IgD-negative memory B cell (primary cell): ENCODE data around the gene ENPP1. TPM values are rescaled to one million over a fixed set of nuclear protein-coding genes. Genes with fewer than 3 reads are reported as not detected.

ENCODE experiments used
- H3K27ac Mint-ChIP-seq, 3 donors: one replicate each; pipeline ENCODE4 v1.8.0; 2020 to 2022; ENCODE audit warnings: mild to moderate bottlenecking in 3 of 3, mixed read lengths in 3 of 3, moderate library complexity in 1 of 3
- H3K27me3 Mint-ChIP-seq: one replicate; pipeline ENCODE4 v1.8.0; 2021; ENCODE audit warnings: mixed read lengths
- H3K36me3 Mint-ChIP-seq: one replicate; pipeline ENCODE4 v1.8.0; 2020; ENCODE audit warnings: mild to moderate bottlenecking, mixed read lengths
- H3K4me1 Mint-ChIP-seq, 3 donors: one replicate each; pipeline ENCODE4 v1.8.0; 2020 to 2022; ENCODE audit warnings: mixed read lengths in 3 of 3, mild to moderate bottlenecking in 1 of 3
- H3K4me3 Mint-ChIP-seq, 4 donors: one replicate each; pipeline ENCODE4 v1.8.0; 2020 to 2022; ENCODE audit warnings: mild to moderate bottlenecking in 4 of 4, mixed read lengths in 4 of 4, moderate library complexity in 3 of 4
- H3K9me3 Mint-ChIP-seq, 3 donors: one replicate each; pipeline ENCODE4 v1.8.0; 2020 to 2021; ENCODE audit warnings: mixed read lengths in 3 of 3, mild to moderate bottlenecking in 1 of 3
- polyA plus RNA-seq: library from polyadenylated mRNA; unstranded; fragments of 300-500 nt; fragmentation: Illumina TruSeq; gene quantifications from one replicate; pipeline ENCODE4 v1.2.3, GENCODE V29; 2021

Gene ENPP1
- polyA plus RNA-seq, 1 donor from 2014 or later, result 0.34 TPM

DNA sequence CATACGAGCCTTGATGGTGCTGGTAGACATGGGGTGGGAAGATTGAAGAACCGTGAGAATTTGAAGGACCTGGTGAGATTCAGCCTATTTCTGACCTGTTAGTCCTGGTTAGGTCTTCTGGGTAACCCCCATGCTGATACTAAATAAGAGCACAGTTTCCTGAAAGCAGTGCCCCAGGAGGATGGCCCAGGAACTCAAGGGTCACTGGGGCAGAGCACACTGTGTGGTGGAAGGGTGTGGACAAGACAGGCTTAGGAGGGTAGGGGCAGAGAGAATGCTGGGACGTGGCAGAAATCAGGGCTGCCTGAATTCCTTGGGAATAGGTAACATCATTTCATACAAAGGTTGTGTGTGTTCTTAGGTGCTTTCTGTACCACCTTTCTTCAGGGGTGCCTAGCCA is 31.9 kb upstream of the ENPP1 start:
- peaks cover 1% of the 10 kb centered on the region for H3K27me3 Mint-ChIP-seq
- H3K4me1 Mint-ChIP-seq, result no peaks in the 10 kb centered on the region
- H3K27ac Mint-ChIP-seq, result peak overlapping the region in 1 of 3 donors; percentile 24
- no peak overlapping the region for H3K4me3 Mint-ChIP-seq
- H3K9me3 Mint-ChIP-seq, result no peaks in the 10 kb centered on the region
- no peaks in the 10 kb centered on the region for H3K36me3 Mint-ChIP-seq

DNA sequence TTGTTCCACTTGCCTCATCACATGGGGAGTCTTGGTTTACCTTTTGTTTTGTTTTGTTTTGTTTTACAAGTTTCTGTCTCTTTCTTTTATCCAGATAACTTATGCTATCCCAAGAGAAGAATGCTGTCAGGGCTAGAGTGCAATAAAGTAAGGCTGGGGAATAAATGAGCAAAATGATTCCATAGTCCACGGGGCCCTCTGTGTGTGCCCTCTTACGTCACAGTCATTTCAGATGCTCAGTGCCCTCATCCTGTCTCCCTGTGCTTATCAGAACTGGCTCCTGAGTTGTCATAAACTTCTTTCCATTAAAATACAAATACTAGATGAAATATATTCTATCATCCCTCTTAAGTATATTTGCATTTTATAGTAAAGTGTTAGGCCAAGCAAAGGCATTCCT is 30.8 kb upstream of the ENPP1 start:
- peaks cover 1% of the 10 kb centered on the region for H3K27me3 Mint-ChIP-seq

DNA sequence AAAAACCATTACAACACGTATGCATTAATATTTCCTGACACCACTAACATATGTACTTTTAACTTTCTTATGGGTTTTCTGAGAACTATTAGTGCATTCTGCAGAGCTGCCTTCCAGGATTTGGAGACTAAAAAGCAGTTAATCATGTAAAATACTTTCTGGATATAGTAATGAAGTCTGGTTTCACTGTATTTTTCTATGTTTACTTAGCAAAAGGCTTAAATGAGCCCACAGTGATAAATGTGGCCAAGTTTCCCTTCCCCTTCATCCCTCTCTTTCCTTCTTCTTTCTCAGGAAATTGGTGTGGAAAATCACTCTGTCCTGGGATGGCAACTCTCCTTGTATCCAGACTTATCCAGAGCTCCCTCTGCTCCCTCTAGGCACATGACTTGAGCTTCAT is 29.7 kb upstream of the ENPP1 start:
- Mint-ChIP-seq H3K36me3 (no peaks in the 10 kb centered on the region), H3K27ac (no peak overlapping the region), H3K4me3 (no peak overlapping the region), H3K27me3 (peaks cover 1% of the 10 kb centered on the region), H3K9me3 (no peaks in the 10 kb centered on the region), H3K4me1 (no peaks in the 10 kb centered on the region)

More for the DNA sequence above, 30.8 kb upstream of the ENPP1 start:
- Mint-ChIP-seq H3K4me3 (no peak overlapping the region), H3K4me1 (no peaks in the 10 kb centered on the region), H3K27ac (no peak overlapping the region), H3K9me3 (no peaks in the 10 kb centered on the region), H3K36me3 (no peaks in the 10 kb centered on the region)

DNA sequence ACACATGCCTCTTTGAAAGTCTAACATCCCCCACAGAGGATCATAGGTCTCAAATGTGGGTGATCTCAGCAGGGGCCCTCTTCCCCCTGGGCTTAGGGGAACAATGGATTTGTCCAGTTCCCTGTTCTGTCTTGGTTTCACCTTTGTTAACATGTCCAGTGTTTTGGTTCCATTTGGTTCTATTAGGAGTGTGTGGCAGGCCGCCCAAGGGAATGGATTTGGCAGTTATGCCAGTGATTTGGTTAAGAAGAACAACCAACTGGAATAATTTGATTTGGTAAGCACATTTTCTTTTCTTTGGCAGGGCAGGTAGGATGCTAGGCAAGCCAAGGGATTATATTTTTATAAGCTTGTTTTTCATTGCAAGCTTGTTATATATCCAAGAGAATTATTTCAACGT is 28.5 kb upstream of the ENPP1 start:
- H3K9me3 Mint-ChIP-seq, result no peaks in the 10 kb centered on the region
- no peaks in the 10 kb centered on the region for H3K4me1 Mint-ChIP-seq
- H3K27me3 Mint-ChIP-seq, result peaks cover 1% of the 10 kb centered on the region
- H3K27ac Mint-ChIP-seq, result peak overlapping the region in 1 of 3 donors; percentile 14
- no peaks in the 10 kb centered on the region for H3K36me3 Mint-ChIP-seq
- no peak overlapping the region for H3K4me3 Mint-ChIP-seq

DNA sequence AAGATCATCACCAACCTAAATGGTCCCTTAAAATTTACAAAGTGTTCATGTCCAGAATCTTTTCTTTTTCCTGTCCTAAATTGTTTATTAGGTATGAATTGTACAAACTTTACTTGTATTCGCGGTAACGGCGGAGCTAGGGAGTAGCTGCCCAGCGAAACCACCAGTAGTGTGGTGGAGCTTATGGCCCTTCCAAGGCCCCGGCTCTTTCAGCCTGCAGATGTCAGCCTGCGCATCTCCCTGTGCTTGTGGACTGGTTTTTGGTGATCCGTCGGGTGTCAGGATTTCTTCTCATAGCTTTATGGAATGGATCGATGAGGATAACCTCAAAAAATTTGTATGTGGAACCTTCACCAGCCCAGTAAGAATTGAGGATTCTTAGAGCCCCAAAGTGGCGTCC is 27.2 kb upstream of the ENPP1 start:
- Mint-ChIP-seq H3K4me1 (no peaks in the 10 kb centered on the region), H3K27me3 (no peaks in the 10 kb centered on the region), H3K27ac (no peak overlapping the region), H3K4me3 (no peak overlapping the region), H3K9me3 (peaks cover 0 to 2% (median 0%) of the 10 kb centered on the region in 3 donors), H3K36me3 (no peaks in the 10 kb centered on the region)

DNA sequence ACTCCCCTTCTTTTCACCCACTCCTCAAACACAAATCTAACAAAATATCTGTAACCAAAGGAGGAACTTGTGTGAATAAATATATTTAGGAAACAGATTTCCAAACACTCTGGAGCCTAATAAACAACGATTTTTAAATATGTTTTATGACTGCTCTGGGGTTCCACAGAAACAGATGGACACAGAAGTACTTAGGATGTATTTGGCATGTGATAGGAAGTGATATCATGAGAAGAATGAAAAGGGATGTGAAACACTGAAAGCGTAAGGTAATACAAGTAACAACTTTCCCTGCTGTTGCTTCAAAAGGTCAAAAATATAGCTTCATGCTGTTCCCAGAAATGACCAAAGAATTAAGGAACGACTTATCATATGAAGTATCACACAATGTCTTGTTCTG is 26.1 kb upstream of the ENPP1 start:
- H3K27ac Mint-ChIP-seq, result no peak overlapping the region
- H3K4me3 Mint-ChIP-seq, result no peak overlapping the region
- no peaks in the 10 kb centered on the region for H3K27me3 Mint-ChIP-seq
- H3K9me3 Mint-ChIP-seq, result peaks cover 0 to 8% (median 4%) of the 10 kb centered on the region in 3 donors
- no peaks in the 10 kb centered on the region for H3K36me3 Mint-ChIP-seq
- no peaks in the 10 kb centered on the region for H3K4me1 Mint-ChIP-seq

DNA sequence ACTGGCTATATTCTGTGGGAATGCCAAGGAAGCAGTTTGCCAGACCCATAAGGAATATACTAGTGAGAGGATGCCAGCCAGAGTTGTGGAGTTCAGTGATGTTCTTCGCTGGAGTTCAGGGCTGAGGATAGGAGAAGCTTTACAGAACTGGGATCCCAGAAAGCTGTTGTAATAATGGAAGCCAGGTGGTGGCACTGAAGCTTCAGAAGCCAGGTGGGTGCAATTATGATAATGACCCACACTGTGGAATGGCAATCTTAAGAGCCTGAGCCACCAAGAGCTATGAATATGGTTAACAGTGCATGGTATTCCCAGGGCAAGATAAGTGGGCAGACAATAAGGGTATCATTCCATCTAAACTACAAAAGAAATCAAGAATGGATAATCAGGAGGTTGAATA is 25.1 kb upstream of the ENPP1 start:
- Mint-ChIP-seq H3K27ac (no peak overlapping the region), H3K4me1 (no peaks in the 10 kb centered on the region), H3K4me3 (no peak overlapping the region), H3K36me3 (no peaks in the 10 kb centered on the region), H3K27me3 (no peaks in the 10 kb centered on the region), H3K9me3 (peaks cover 0 to 8% (median 4%) of the 10 kb centered on the region in 3 donors)

DNA sequence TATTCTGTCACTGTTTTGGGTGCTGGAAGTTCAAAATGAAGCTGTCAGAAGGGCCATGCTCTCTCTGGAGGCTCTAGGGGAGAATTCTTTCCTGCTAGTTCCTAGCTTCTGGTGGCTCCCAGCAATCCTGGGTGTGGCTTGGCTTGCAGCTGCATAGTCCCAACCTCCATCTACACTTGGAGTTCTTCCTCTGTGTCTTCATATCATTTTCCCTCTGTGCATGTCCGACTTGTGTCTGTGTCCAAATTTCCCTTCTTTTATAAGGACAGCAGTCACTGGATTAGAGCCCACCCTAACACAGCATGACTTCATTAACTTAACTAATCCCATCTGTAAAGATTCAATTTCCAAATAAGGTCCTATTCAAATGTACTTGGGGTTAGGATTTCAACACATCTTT is 23.3 kb upstream of the ENPP1 start:
- H3K9me3 Mint-ChIP-seq, result peaks cover 0 to 8% (median 4%) of the 10 kb centered on the region in 3 donors
- no peaks in the 10 kb centered on the region for H3K36me3 Mint-ChIP-seq
- no peaks in the 10 kb centered on the region for H3K27me3 Mint-ChIP-seq

DNA sequence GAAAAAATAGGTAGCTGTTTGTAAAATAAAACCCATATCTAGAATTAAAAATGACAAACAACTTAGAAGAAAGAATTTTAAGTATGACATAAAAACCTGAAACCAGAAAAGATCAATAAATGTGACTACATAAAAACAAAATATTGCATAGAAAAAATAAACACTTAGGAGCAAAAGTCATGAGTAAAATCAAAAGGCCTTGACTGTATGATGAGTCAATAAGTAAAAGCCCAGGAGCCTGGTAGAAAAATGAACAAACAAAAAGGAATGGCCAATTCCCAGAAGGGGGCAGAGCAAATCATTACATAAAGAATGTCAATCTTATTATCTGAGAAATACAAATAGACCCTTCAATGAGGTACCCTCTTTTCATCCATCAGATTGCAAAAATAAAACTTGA is 20.7 kb upstream of the ENPP1 start:
- H3K4me3 Mint-ChIP-seq, result no peak overlapping the region
- no peaks in the 10 kb centered on the region for H3K36me3 Mint-ChIP-seq
- H3K4me1 Mint-ChIP-seq, result no peaks in the 10 kb centered on the region
- no peak overlapping the region for H3K27ac Mint-ChIP-seq
- no peaks in the 10 kb centered on the region for H3K27me3 Mint-ChIP-seq
- H3K9me3 Mint-ChIP-seq, result peaks cover 0 to 8% (median 4%) of the 10 kb centered on the region in 3 donors

More for the DNA sequence above, 23.3 kb upstream of the ENPP1 start:
- Mint-ChIP-seq H3K27ac (no peak overlapping the region), H3K4me1 (no peaks in the 10 kb centered on the region), H3K4me3 (no peak overlapping the region)

DNA sequence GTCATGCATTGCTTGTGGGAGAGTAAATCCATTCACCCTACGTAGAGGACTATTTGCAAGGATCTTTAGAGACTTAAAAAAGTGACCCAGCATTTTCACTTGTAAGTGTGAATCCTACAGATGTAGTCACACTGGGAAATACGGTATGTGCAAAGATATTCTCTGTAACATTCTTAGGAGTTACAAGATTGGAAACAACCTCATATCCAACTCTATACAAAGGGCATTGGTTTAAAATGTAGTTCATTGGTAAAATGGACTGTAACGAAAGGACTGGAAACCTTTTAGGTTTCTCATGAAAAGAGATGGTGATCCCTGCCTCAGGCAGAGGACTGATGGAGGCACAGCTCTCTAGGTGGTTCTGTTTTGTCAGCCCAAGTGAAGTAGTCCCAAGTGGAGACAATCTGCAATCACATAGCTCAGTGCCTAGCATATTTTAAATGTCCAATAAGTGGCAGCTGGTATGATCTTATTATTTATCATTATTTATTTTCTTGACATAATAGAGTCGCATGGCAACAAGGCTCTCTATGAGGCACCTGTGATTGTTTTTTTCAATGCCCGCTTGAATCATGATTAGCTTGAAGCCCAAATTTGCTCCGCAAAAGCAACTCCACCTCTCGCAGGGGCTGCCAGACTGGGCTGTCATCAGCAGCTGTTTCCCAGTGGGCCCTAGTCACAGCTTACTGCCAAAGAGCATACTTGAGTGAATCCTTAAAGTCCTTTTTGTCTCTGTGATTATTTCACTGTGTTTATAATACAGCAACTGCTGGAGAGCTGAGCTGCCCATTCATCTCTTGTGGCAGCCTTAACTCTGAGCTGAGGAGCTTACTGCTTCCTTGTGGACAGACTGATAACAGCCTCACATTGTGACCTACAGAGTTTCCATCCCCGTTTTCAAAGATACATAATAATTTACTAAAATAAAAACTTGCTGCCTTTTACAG is 19.8 kb upstream of the ENPP1 start:
- Mint-ChIP-seq H3K9me3 (peaks cover 0 to 8% (median 4%) of the 10 kb centered on the region in 3 donors), H3K36me3 (no peaks in the 10 kb centered on the region), H3K4me1 (no peaks in the 10 kb centered on the region), H3K4me3 (no peak overlapping the region), H3K27ac (no peak overlapping the region), H3K27me3 (no peaks in the 10 kb centered on the region)

DNA sequence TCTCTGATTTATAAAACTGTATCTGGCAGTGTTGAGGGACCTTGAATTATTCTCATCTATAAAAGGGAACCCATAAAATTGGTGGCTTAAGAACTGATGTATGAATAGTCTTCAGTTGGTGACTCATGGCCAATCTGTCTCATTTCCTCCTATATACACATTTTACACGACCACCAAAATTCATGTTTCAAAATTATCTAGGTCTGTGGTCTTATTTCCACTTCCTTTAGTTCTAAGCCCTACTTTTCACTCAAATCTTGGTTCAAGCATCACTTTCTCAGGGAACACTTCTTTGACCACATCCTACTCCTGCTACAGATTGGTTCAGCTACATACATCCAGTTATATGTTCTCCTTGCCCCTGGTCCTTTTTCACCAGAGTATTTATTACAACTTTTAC is 18.6 kb upstream of the ENPP1 start:
- H3K9me3 Mint-ChIP-seq, result peaks cover 0 to 8% (median 5%) of the 10 kb centered on the region in 3 donors
- H3K27ac Mint-ChIP-seq, result no peak overlapping the region
- no peaks in the 10 kb centered on the region for H3K27me3 Mint-ChIP-seq
- no peaks in the 10 kb centered on the region for H3K4me1 Mint-ChIP-seq
- peaks cover 2% of the 10 kb centered on the region for H3K36me3 Mint-ChIP-seq
- no peak overlapping the region for H3K4me3 Mint-ChIP-seq

DNA sequence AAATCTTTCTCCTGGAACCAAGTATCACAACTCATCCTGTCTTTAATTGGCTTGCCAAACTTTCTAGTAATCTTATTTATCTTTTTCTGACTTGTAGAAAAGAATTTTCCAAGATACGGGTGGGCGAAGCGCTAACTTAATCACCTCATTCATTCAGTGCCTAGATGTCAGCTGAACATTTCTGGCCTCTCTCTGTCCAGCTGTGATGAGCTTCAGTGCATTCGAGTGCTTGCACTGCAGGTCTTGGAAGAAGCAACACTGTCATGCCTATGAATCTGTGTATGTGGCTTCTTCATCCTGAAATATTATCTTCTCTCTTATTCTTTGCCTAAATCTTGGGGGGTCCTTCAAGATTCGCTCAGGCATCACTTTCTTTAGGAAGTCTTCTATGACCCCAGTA is 16.3 kb upstream of the ENPP1 start:
- Mint-ChIP-seq H3K4me3 (no peak overlapping the region), H3K36me3 (peaks cover 2% of the 10 kb centered on the region), H3K27ac (no peak overlapping the region), H3K27me3 (no peaks in the 10 kb centered on the region), H3K9me3 (peaks cover 0 to 4% (median 2%) of the 10 kb centered on the region in 3 donors), H3K4me1 (no peaks in the 10 kb centered on the region)

DNA sequence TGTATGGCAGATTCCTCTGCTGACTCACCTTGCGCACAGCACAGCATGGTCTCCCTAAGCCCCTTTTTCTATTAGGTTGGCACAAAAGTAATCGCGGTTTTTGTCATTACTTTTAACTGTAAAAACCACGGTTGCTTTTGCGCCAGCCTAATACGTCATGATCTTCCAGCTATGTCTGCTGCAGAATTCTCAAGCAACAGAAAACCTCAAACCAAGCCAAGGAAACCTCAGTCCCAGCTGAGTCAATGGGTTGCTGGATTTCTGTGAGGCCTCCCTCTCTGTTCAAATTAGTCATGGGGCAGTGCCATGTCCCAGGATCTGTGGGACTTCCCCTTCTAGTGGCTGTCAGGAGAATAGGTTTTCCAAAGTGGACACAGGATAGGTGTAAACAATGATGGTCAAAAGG is 15.7 kb upstream of the ENPP1 start:
- Mint-ChIP-seq H3K27me3 (peaks cover under 1% of the 10 kb centered on the region), H3K36me3 (peaks cover 2% of the 10 kb centered on the region), H3K27ac (no peak overlapping the region), H3K4me1 (no peaks in the 10 kb centered on the region), H3K9me3 (peaks cover 0 to 2% (median 0%) of the 10 kb centered on the region in 3 donors), H3K4me3 (no peak overlapping the region)

DNA sequence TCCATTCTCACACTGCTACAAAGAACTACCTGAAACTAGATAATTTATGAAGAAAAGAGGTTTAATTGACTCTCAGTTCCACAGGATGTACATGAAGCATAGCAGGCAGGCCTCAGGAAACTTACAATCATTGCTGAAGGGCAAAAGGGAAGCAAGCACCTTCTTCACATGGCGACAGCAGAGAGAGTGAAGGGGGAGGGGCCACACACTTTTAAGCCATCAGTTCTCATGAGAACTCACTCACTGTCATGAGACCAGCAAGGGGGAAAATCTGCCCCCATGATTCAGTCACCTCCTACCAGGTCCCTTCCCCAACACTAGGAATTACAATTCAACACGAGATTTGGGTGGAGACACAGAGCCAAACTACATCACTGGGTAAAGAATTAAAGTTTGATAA is 12.5 kb upstream of the ENPP1 start:
- H3K36me3 Mint-ChIP-seq, result peaks cover 2% of the 10 kb centered on the region
- H3K4me1 Mint-ChIP-seq, result no peaks in the 10 kb centered on the region
- peak overlapping the region in 1 of 4 donors; percentile 34 for H3K4me3 Mint-ChIP-seq
- peaks cover 8% of the 10 kb centered on the region for H3K27me3 Mint-ChIP-seq
- H3K9me3 Mint-ChIP-seq, result peaks cover 0 to 2% (median 0%) of the 10 kb centered on the region in 3 donors
- no peak overlapping the region for H3K27ac Mint-ChIP-seq

DNA sequence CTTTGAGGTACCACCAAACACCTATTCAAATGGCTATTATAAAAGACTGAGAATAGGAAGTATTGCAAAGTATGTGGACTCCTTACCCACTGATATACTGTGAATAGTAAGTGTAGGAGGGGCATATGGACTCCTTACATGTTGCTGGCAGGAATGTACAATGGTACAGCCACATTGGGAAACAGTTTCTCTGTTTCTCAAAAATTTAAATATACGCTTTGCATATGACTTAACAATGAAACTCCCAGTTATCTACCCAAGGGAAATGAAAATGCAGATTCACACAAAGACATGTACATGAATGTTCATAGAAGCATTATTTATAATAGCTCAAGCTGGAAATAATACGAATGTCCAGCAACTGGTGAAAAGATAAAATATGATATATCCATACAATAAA is 5.5 kb upstream of the ENPP1 start:
- Mint-ChIP-seq H3K27me3 (peaks cover 9% of the 10 kb centered on the region), H3K4me1 (peaks cover 5 to 17% (median 6%) of the 10 kb centered on the region in 3 donors), H3K27ac (no peak overlapping the region), H3K36me3 (no peaks in the 10 kb centered on the region), H3K9me3 (no peaks in the 10 kb centered on the region), H3K4me3 (no peak overlapping the region)
